ENCODE measurements around the gene MDFI. TPM values are rescaled to one million over a fixed set of nuclear protein-coding genes. Genes with fewer than 3 reads are reported as not detected.

Gene MDFI
- total and polyA plus RNA-seq, 11 donors: 0.35 to 9.3 (median 2.2) TPM

- DNase-seq: peak in 1 of 5 donors; percentile 54
- no peak for ATAC-seq
- WGBS, 4 donors: 79 to 87% (median 81%) methylated on average over 11 of the region's 11 CpGs
- Histone ChIP-seq H3K27me3 (peaks cover 6 to 22% (median 19%) of the 10 kb centered on the region in 9 donors), H3K27ac (no peak overlapping the region), H3K4me3 (no peak overlapping the region), H3K36me3 (no peaks in the 10 kb centered on the region), H3K4me1 (peaks cover 4 to 21% (median 14%) of the 10 kb centered on the region in 12 donors), H3K9me3 (no peaks in the 10 kb centered on the region)
- intact Hi-C loops (cut with DNase I): no loop called here
- TF ChIP-seq POLR2A (IDR thresholded peaks at IDR 0.05): no peak
- TF ChIP-seq CTCF (IDR thresholded peaks at IDR 0.05): no peak
Observed at GRCh38 chr6:41642090-41642959, 4.1 kb downstream of the MDFI start.

- H3K36me3 ChIP-seq: no peaks in the 10 kb centered on the region
- peaks cover 3 to 12% (median 6%) of the 10 kb centered on the region in 12 donors for H3K4me1 ChIP-seq
- H3K27ac ChIP-seq: no peak overlapping the region
- H3K4me3 ChIP-seq: no peak overlapping the region
- 71 to 76% (median 75%) methylated on average over 9 to 10 of the region's 10 CpGs for WGBS, 4 donors
- H3K9me3 ChIP-seq: no peaks in the 10 kb centered on the region
- peaks cover 0 to 13% (median 10%) of the 10 kb centered on the region in 9 donors for H3K27me3 ChIP-seq
- DNase-seq (peak in 1 of 5 donors; percentile 28), ATAC-seq (peak in 1 of 4 donors; percentile 10)
- TF ChIP-seq CTCF (IDR thresholded peaks at IDR 0.05) (no peak), POLR2A (IDR thresholded peaks at IDR 0.05) (no peak)
- intact Hi-C loops (cut with DNase I): no loop called here
Observed at GRCh38 chr6:41642960-41643898, 5.0 kb downstream of the MDFI start.

- ATAC-seq (no peak), DNase-seq (no peak)
- intact Hi-C loops (cut with DNase I): no loop called here
- 77 to 97% (median 86%) methylated on average over 4 of the region's 4 CpGs for WGBS, 4 donors
- Histone ChIP-seq H3K27me3 (peaks cover 0 to 7% (median 4%) of the 10 kb centered on the region in 9 donors), H3K4me1 (peaks cover 0 to 5% (median 0%) of the 10 kb centered on the region in 12 donors), H3K27ac (no peak overlapping the region), H3K9me3 (no peaks in the 10 kb centered on the region), H3K36me3 (no peaks in the 10 kb centered on the region), H3K4me3 (no peak overlapping the region)
- TF ChIP-seq POLR2A (IDR thresholded peaks at IDR 0.05) (no peak), CTCF (IDR thresholded peaks at IDR 0.05) (no peak)
Observed at GRCh38 chr6:41643899-41644269, 5.6 kb downstream of the MDFI start.
